Panc1 (cell line): ENCODE data around the gene MPHOSPH6.

Source experiments
- POLR2AphosphoS5 ChIP-seq: IDR thresholded peaks from 2 replicates; pipeline ENCODE4 v1.6.1; 2012; ENCODE audit warnings: mild to moderate bottlenecking, low read depth, low read length, moderate library complexity
- SIN3A ChIP-seq: IDR thresholded peaks from 2 replicates; pipeline ENCODE4 v1.6.1; 2012; ENCODE audit warnings: low read depth, mild to moderate bottlenecking, low read length, moderate library complexity, borderline replicate concordance; ENCODE audit not compliant: insufficient read depth
- TF ChIP-seq, protein P1 (sequence below): fragments of 450-650 bp; IDR thresholded peaks from 2 replicates; pipeline ENCODE4 v1.5.1; 2017; ENCODE audit warnings: mild to moderate bottlenecking

DNA sequence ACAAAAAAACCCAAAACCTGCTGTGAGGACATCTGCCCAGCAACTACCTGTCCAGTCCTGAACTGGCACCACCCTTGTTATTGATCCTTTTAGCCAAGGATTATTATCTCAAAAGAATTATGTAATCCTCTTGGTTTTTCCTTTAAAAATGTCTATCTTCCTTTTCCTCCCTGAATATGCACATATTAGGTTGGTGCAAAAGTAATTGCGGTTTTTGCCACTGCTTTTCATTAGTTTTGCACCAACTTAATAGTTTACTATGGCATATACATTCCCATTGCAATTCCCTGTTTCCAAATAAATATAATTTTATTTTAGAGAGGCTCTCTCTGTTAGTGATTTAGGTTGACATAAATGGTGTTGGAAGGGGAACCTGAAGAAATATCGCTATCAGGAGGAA is 51.3 kb downstream of the MPHOSPH6 start:
- TF ChIP-seq, protein P1, sequence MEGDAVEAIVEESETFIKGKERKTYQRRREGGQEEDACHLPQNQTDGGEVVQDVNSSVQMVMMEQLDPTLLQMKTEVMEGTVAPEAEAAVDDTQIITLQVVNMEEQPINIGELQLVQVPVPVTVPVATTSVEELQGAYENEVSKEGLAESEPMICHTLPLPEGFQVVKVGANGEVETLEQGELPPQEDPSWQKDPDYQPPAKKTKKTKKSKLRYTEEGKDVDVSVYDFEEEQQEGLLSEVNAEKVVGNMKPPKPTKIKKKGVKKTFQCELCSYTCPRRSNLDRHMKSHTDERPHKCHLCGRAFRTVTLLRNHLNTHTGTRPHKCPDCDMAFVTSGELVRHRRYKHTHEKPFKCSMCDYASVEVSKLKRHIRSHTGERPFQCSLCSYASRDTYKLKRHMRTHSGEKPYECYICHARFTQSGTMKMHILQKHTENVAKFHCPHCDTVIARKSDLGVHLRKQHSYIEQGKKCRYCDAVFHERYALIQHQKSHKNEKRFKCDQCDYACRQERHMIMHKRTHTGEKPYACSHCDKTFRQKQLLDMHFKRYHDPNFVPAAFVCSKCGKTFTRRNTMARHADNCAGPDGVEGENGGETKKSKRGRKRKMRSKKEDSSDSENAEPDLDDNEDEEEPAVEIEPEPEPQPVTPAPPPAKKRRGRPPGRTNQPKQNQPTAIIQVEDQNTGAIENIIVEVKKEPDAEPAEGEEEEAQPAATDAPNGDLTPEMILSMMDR: no peak
- TF ChIP-seq SIN3A: no peak
- no peak for TF ChIP-seq POLR2AphosphoS5
